GM19043 (cell line): ENCODE measurements around the gene FRMPD1.
"Not testable (repeated sequence)": the region's sequence is repeated elsewhere in the genome, so short reads cannot be mapped to it uniquely, and the experiment has no call there.

ENCODE experiments used
- ATAC-seq: cut with Tn5 transposase; IDR thresholded peaks from one replicate; pipeline ENCODE4 v1.9.1; 2021; ENCODE audit warnings: low read depth; ENCODE audit not compliant: unreplicated experiment

FRMPD1 gene

GRCh38 chr9:37650873-37651768, at the start of gene FRMPD1:
Gene FRMPD1 (plus strand): TSS chr9:37650954. CDS start chr9:37692642, 41,688 bp downstream.
- ATAC-seq: peak; percentile 86

GRCh38 chr9:37602061-37602460, 48.7 kb upstream of the FRMPD1 start:
- not testable (repeated sequence) for ATAC-seq

- no peak for ATAC-seq
These were observed 47.9 kb upstream of the FRMPD1 start for GRCh38 chr9:37602817-37603216.

- no peak for ATAC-seq
These were observed 46.5 kb upstream of the FRMPD1 start for GRCh38 chr9:37604296-37604695.

GRCh38 chr9:37608250-37608649, 42.5 kb upstream of the FRMPD1 start:
- no peak for ATAC-seq

- no peak for ATAC-seq
These were observed 40.9 kb upstream of the FRMPD1 start for GRCh38 chr9:37609735-37610397.

GRCh38 chr9:37611014-37611413, 39.7 kb upstream of the FRMPD1 start:
- ATAC-seq: no peak

- no peak for ATAC-seq
These were observed 38.8 kb upstream of the FRMPD1 start for GRCh38 chr9:37611961-37612360.

GRCh38 chr9:37617161-37617560, 33.6 kb upstream of the FRMPD1 start:
- ATAC-seq: no peak

- ATAC-seq: no peak
These were observed 32.9 kb upstream of the FRMPD1 start for GRCh38 chr9:37617832-37618231.

- no peak for ATAC-seq
These were observed 31.9 kb upstream of the FRMPD1 start for GRCh38 chr9:37618817-37619216.

- ATAC-seq: no peak
These were observed 30.9 kb upstream of the FRMPD1 start for GRCh38 chr9:37619806-37620205.

- no peak for ATAC-seq
These were observed 30.4 kb upstream of the FRMPD1 start for GRCh38 chr9:37620396-37620795.

GRCh38 chr9:37621273-37622121, 29.3 kb upstream of the FRMPD1 start:
- no peak for ATAC-seq

GRCh38 chr9:37622462-37622861, 28.3 kb upstream of the FRMPD1 start:
- ATAC-seq: no peak

- ATAC-seq: no peak
These were observed 27.5 kb upstream of the FRMPD1 start for GRCh38 chr9:37623267-37623666.

- no peak for ATAC-seq
These were observed 26.7 kb upstream of the FRMPD1 start for GRCh38 chr9:37624073-37624472.

GRCh38 chr9:37625036-37625757, 25.6 kb upstream of the FRMPD1 start:
- ATAC-seq: no peak

- no peak for ATAC-seq
These were observed 25.0 kb upstream of the FRMPD1 start for GRCh38 chr9:37625758-37626147.

GRCh38 chr9:37626708-37627292, 24.0 kb upstream of the FRMPD1 start:
- ATAC-seq: no peak
